Putamen (tissue), 1 donor: ENCODE results near the gene PDE4B.

Source experiments
- DNase-seq: peaks from one replicate; pipeline ENCODE4 v3.0.0-alpha.2; 2016; ENCODE audit warnings: low spot score

The PDE4B gene

GRCh38 chr1:66285618-66286270 is 493.0 kb downstream of the PDE4B start:
- no peak for DNase-seq

- no peak for DNase-seq
Observed at GRCh38 chr1:66286307-66286706, 493.6 kb downstream of the PDE4B start.

GRCh38 chr1:66288048-66288447 is 495.4 kb downstream of the PDE4B start:
- DNase-seq = no peak

- DNase-seq = no peak
Observed at GRCh38 chr1:66290761-66291530, 498.3 kb downstream of the PDE4B start.

- DNase-seq = no peak
Observed at GRCh38 chr1:66291531-66291864, 498.8 kb downstream of the PDE4B start.

GRCh38 chr1:66292305-66292704 is 499.6 kb downstream of the PDE4B start:
- DNase-seq = no peak

- DNase-seq = peak; percentile 77
Observed at GRCh38 chr1:66292944-66293343, 500.2 kb downstream of the PDE4B start.

GRCh38 chr1:66294707-66295370 is 502.1 kb downstream of the PDE4B start:
- no peak for DNase-seq

- no peak for DNase-seq
Observed at GRCh38 chr1:66295803-66296202, 503.1 kb downstream of the PDE4B start.

- no peak for DNase-seq
Observed at GRCh38 chr1:66296370-66296769, 503.7 kb downstream of the PDE4B start.

- DNase-seq = no peak
Observed at GRCh38 chr1:66296951-66297350, 504.3 kb downstream of the PDE4B start.

- DNase-seq = no peak
Observed at GRCh38 chr1:66298464-66298863, 505.8 kb downstream of the PDE4B start.

- DNase-seq = no peak
Observed at GRCh38 chr1:66300280-66300971, 507.7 kb downstream of the PDE4B start.

GRCh38 chr1:66300972-66301451 is 508.3 kb downstream of the PDE4B start:
- DNase-seq = no peak

GRCh38 chr1:66302184-66302742 is 509.6 kb downstream of the PDE4B start:
- DNase-seq = no peak

- no peak for DNase-seq
Observed at GRCh38 chr1:66302815-66303214, 510.1 kb downstream of the PDE4B start.

GRCh38 chr1:66303646-66304045 is 511.0 kb downstream of the PDE4B start:
- no peak for DNase-seq

GRCh38 chr1:66304128-66304527 is 511.4 kb downstream of the PDE4B start:
- DNase-seq = no peak

GRCh38 chr1:66305927-66306326 is 513.2 kb downstream of the PDE4B start:
- DNase-seq = no peak

- no peak for DNase-seq
Observed at GRCh38 chr1:66309006-66309741, 516.5 kb downstream of the PDE4B start.

- no peak for DNase-seq
Observed at GRCh38 chr1:66311092-66311491, 518.4 kb downstream of the PDE4B start.
